H9 (cell line): Measurements from ENCODE around the gene WDR31. TPM values are rescaled to one million over a fixed set of nuclear protein-coding genes. Genes with fewer than 3 reads are reported as not detected.

Experiments
- DNase-seq: peaks from one replicate; pipeline ENCODE4 v3.0.0-alpha.2; 2017
- H2AFZ ChIP-seq: one replicate; pipeline ENCODE4 v1.6.1; 2013; ENCODE audit warnings: mild to moderate bottlenecking, low read length, control low read depth, moderate library complexity
- H2AK5ac ChIP-seq: 2 replicates; pipeline ENCODE4 v1.6.1; 2013; ENCODE audit warnings: low read length, control low read depth, mixed read lengths; ENCODE audit not compliant: insufficient read length
- H2BK120ac ChIP-seq: one replicate; pipeline ENCODE4 v1.6.1; 2013; ENCODE audit warnings: low read depth, mild to moderate bottlenecking, low read length, control low read depth, inconsistent platforms; ENCODE audit not compliant: poor library complexity, severe bottlenecking
- H2BK12ac ChIP-seq: 2 replicates; pipeline ENCODE4 v1.6.1; 2013; ENCODE audit warnings: low read length, control low read depth, mixed read lengths, low read depth; ENCODE audit not compliant: insufficient read length
- H2BK15ac ChIP-seq: 2 replicates; pipeline ENCODE4 v1.6.1; 2013; ENCODE audit warnings: low read depth, low read length, control low read depth
- H2BK20ac ChIP-seq: one replicate; pipeline ENCODE4 v1.6.1; 2013; ENCODE audit warnings: low read depth, mild to moderate bottlenecking, low read length, control low read depth, inconsistent platforms; ENCODE audit not compliant: poor library complexity, severe bottlenecking
- H2BK5ac ChIP-seq: 2 replicates; pipeline ENCODE4 v1.6.1; 2013; ENCODE audit warnings: low read length, control low read depth, mixed read lengths; ENCODE audit not compliant: insufficient read length
- H3K14ac ChIP-seq: 2 replicates; pipeline ENCODE4 v1.6.1; 2013; ENCODE audit warnings: low read length, control low read depth; ENCODE audit not compliant: insufficient read depth
- H3K18ac ChIP-seq: 2 replicates; pipeline ENCODE4 v1.6.1; 2013; ENCODE audit warnings: low read depth, mild to moderate bottlenecking, mixed read lengths, low read length, control low read depth; ENCODE audit not compliant: insufficient read length
- H3K23ac ChIP-seq: 2 replicates; pipeline ENCODE4 v1.6.1; 2013; ENCODE audit warnings: low read length, control low read depth, mixed read lengths, low read depth; ENCODE audit not compliant: insufficient read length
- H3K23me2 ChIP-seq: 2 replicates; pipeline ENCODE4 v1.6.1; 2013; ENCODE audit warnings: low read depth, mild to moderate bottlenecking, mixed read lengths, low read length, control low read depth; ENCODE audit not compliant: insufficient read length, poor library complexity, severe bottlenecking
- H3K27ac ChIP-seq: 2 replicates; pipeline ENCODE4 v1.5.1; 2013; ENCODE audit warnings: low read length, control low read depth, mixed read lengths, low read depth; ENCODE audit not compliant: insufficient read length
- H3K27me3 ChIP-seq: 2 replicates; pipeline ENCODE4 v1.6.1; 2013; ENCODE audit warnings: low read length, control low read depth, inconsistent platforms; ENCODE audit not compliant: insufficient read depth
- H3K4ac ChIP-seq: 2 replicates; pipeline ENCODE4 v1.6.1; 2013; ENCODE audit warnings: low read depth, mild to moderate bottlenecking, control low read depth, inconsistent platforms, low read length, moderate library complexity
- H3K4me1 ChIP-seq: 2 replicates; pipeline ENCODE4 v1.6.1; 2013; ENCODE audit warnings: low read length, control low read depth, inconsistent platforms; ENCODE audit not compliant: insufficient read depth
- H3K4me2 ChIP-seq: 2 replicates; pipeline ENCODE4 v1.6.1; 2013; ENCODE audit warnings: low read length, control low read depth, mixed read lengths; ENCODE audit not compliant: insufficient read length, insufficient read depth
- H3K56ac ChIP-seq: 2 replicates; pipeline ENCODE4 v1.6.1; 2013; ENCODE audit warnings: low read depth, mild to moderate bottlenecking, mixed read lengths, low read length, control low read depth; ENCODE audit not compliant: insufficient read length
- H3K79me1 ChIP-seq: 2 replicates; pipeline ENCODE4 v1.6.1; 2013; ENCODE audit warnings: low read depth, mild to moderate bottlenecking, moderate library complexity, low read length, control low read depth, inconsistent platforms; ENCODE audit not compliant: insufficient read depth, poor library complexity, severe bottlenecking
- H3K79me2 ChIP-seq: 2 replicates; pipeline ENCODE4 v1.6.1; 2013; ENCODE audit warnings: low read length, control low read depth, inconsistent platforms; ENCODE audit not compliant: insufficient read depth
- H3K9ac ChIP-seq: 2 replicates; pipeline ENCODE4 v1.6.1; 2013; ENCODE audit warnings: low read length, control low read depth, mixed read lengths; ENCODE audit not compliant: insufficient read length; ENCODE audit errors: extremely low read depth
- H3K9me3 ChIP-seq: one replicate; pipeline ENCODE4 v1.6.1; 2013; ENCODE audit warnings: low read depth, low read length, inconsistent platforms; ENCODE audit not compliant: control insufficient read depth
- H3T11ph ChIP-seq: one replicate; pipeline ENCODE4 v1.6.1; 2013; ENCODE audit warnings: mild to moderate bottlenecking, low read length, control low read depth, inconsistent platforms
- H4K20me1 ChIP-seq: one replicate; pipeline ENCODE4 v1.6.1; 2013; ENCODE audit not compliant: control insufficient read depth, insufficient read length, insufficient read depth
- H4K5ac ChIP-seq: 2 replicates; pipeline ENCODE4 v1.6.1; 2013; ENCODE audit warnings: low read depth, mild to moderate bottlenecking, mixed read lengths, low read length, control low read depth; ENCODE audit not compliant: insufficient read length
- H4K8ac ChIP-seq: replicated peaks from 2 replicates; pipeline ENCODE4 v1.6.1; 2013; ENCODE audit warnings: low read length, control low read depth, mixed read lengths, low read depth; ENCODE audit not compliant: insufficient read length
- H4K91ac ChIP-seq: 2 replicates; pipeline ENCODE4 v1.6.1; 2013; ENCODE audit warnings: low read depth, mild to moderate bottlenecking, moderate library complexity, mixed read lengths, low read length, control low read depth; ENCODE audit not compliant: insufficient read length
- H3K27ac Mint-ChIP-seq, 3 experiments: 2 replicates in 2 of 3; 3 replicates in 1 of 3; pipeline ENCODE4 v1.8.0; 2020 to 2021; ENCODE audit warnings: mixed read lengths in 3 of 3, mild to moderate bottlenecking in 1 of 3, moderate library complexity in 1 of 3
- H3K27me3 Mint-ChIP-seq: 2 replicates; pipeline ENCODE4 v1.8.0; 2021; ENCODE audit warnings: low read depth, mild to moderate bottlenecking, moderate library complexity, mixed read lengths
- H3K36me3 Mint-ChIP-seq, 3 experiments: 2 replicates in 2 of 3; 3 replicates in 1 of 3; pipeline ENCODE4 v1.8.0; 2020 to 2021; ENCODE audit warnings: low read depth in 3 of 3, mixed read lengths in 3 of 3; ENCODE audit not compliant: insufficient read depth in 1 of 3
- H3K4me1 Mint-ChIP-seq, 2 experiments: 2 replicates each; pipeline ENCODE4 v1.8.0; 2020; ENCODE audit warnings: mixed read lengths in 2 of 2
- H3K4me3 Mint-ChIP-seq, 2 experiments: 2 replicates in 1 of 2; 3 replicates in 1 of 2; pipeline ENCODE4 v1.8.0; 2020 to 2021; ENCODE audit warnings: mild to moderate bottlenecking in 2 of 2, mixed read lengths in 2 of 2, moderate library complexity in 1 of 2
- H3K9me3 Mint-ChIP-seq, 2 experiments: 2 replicates in 1 of 2; 3 replicates in 1 of 2; pipeline ENCODE4 v1.8.0; 2020; ENCODE audit warnings: mild to moderate bottlenecking in 2 of 2, mixed read lengths in 2 of 2, moderate library complexity in 1 of 2
- WGBS: extraction: QIAGEN DNeasy Blood & Tissue Kit; methylation state at CpG from one replicate; pipeline ENCODE4 v1.1.7; 2013; ENCODE audit warnings: missing lambda C conversion rate, low lambda C conversion rate, mixed read lengths; ENCODE audit not compliant: insufficient read length; ENCODE audit errors: extremely low coverage; 5-methylcytosine and 5-hydroxymethylcytosine counted together
- total RNA-seq: library from RNA; stranded (reverse); gene quantifications from 2 replicates; pipeline ENCODE4 v1.2.1, GENCODE V29; 2021
- TF ChIP-seq, protein P1 (sequence below): fragments of 200-600 bp; sonication (generic); conservative IDR thresholded peaks from 3 replicates; pipeline ENCODE4 v1.8.0; 2021; ENCODE audit warnings: antibody characterized with exemption, mild to moderate bottlenecking

WDR31 gene
- total RNA-seq, 1 experiment from 2014 or later = 0.72 TPM

DNA sequence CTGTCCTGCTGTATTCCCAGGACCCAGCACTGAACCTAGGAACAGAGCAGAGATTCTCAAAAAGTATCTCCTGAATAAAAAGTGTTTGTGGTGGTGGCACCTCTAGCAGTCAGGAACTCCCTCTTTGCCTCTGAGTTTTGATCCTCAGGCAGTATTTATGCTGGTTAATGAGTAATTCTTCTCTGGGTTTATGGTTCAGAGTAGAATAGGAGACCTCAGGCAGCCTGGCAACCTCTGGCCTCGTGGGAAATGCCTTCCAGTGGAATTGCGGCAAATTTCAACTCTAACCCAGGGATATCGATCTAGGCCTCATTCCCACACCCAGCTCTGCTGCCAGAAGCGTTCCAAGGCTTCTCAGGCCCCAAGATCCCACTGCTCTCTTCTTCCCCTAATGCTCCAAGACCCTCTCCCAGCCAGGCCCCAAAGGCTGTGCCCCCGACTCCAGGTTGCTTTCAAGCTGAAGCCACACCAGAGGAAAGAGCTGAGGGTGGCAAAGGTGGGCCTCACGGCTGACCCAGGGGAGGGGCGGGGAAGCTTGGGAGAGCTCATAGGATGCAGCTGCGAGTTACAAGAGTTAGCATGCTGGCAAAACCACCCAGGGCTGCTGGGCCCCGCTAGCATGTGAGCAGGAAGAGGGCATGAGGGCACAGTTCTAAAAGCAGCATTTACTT, 47.6 kb upstream of the WDR31 start:
- H3K4me1 Mint-ChIP-seq = no peaks in the 10 kb centered on the region
- Histone ChIP-seq H2BK5ac (no peak overlapping the region), H4K5ac (no peak overlapping the region), H2BK120ac (no peak overlapping the region), H3K23ac (no peak overlapping the region), H3K4me1 (no peaks in the 10 kb centered on the region), H3T11ph (no peak overlapping the region), H2AFZ (no peak overlapping the region), H3K79me2 (no peaks in the 10 kb centered on the region), H3K27me3 (no peaks in the 10 kb centered on the region), H3K27ac (no peak overlapping the region), H3K18ac (no peak overlapping the region), H4K20me1 (no peaks in the 10 kb centered on the region), H4K91ac (no peak overlapping the region), H3K23me2 (no peaks in the 10 kb centered on the region), H3K9me3 (no peaks in the 10 kb centered on the region), H3K79me1 (no peaks in the 10 kb centered on the region), H3K9ac (no peak overlapping the region), H3K4ac (no peak overlapping the region), H3K4me2 (no peak overlapping the region), H3K14ac (no peak overlapping the region), H2BK15ac (no peak overlapping the region), H2AK5ac (no peak overlapping the region), H2BK12ac (no peak overlapping the region), H3K56ac (no peak overlapping the region), H4K8ac (no peak overlapping the region), H2BK20ac (no peak overlapping the region)
- DNase-seq = no peak
- TF ChIP-seq, protein P1, sequence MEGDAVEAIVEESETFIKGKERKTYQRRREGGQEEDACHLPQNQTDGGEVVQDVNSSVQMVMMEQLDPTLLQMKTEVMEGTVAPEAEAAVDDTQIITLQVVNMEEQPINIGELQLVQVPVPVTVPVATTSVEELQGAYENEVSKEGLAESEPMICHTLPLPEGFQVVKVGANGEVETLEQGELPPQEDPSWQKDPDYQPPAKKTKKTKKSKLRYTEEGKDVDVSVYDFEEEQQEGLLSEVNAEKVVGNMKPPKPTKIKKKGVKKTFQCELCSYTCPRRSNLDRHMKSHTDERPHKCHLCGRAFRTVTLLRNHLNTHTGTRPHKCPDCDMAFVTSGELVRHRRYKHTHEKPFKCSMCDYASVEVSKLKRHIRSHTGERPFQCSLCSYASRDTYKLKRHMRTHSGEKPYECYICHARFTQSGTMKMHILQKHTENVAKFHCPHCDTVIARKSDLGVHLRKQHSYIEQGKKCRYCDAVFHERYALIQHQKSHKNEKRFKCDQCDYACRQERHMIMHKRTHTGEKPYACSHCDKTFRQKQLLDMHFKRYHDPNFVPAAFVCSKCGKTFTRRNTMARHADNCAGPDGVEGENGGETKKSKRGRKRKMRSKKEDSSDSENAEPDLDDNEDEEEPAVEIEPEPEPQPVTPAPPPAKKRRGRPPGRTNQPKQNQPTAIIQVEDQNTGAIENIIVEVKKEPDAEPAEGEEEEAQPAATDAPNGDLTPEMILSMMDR = no peak
- H3K4me3 Mint-ChIP-seq = no peak overlapping the region
- H3K27me3 Mint-ChIP-seq = no peaks in the 10 kb centered on the region
- H3K9me3 Mint-ChIP-seq = no peaks in the 10 kb centered on the region
- no CpG with 5 or more reads among the region's 9 CpGs for WGBS
- H3K36me3 Mint-ChIP-seq = peaks cover 3 to 39% (median 31%) of the 10 kb centered on the region in 3 experiments; a peak in 5 of 7 replicates
- H3K27ac Mint-ChIP-seq = peak overlapping the region in 1 of 3 experiments; percentile 68; a peak in 1 of 7 replicates
